HG03159 (cell line): ENCODE results near the gene DOK1.

ENCODE experiments used
- ATAC-seq: cut with Tn5 transposase; IDR thresholded peaks from one replicate; pipeline ENCODE4 v1.9.1; 2021; ENCODE audit warnings: mild to moderate bottlenecking, moderate library complexity; ENCODE audit not compliant: unreplicated experiment

DOK1 gene

DNA sequence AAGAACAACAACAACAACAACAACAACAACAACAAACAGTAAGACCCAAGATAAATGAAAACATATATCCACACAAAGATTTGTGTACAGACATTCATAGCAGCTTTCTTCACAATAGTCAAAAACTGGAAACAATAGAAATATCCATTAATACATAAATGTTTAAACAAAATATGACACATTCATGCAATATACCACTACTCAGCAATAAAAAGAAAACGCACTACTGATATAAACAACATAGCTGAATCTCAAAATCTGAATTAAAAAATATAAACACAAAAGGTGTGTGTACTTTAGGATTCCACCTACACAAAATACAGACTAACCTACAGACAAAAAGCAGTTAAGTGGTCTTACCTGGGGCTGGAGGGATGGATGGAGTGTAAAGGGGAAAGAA lies 42.1 kb downstream of the DOK1 start:
- no peak for ATAC-seq

DNA sequence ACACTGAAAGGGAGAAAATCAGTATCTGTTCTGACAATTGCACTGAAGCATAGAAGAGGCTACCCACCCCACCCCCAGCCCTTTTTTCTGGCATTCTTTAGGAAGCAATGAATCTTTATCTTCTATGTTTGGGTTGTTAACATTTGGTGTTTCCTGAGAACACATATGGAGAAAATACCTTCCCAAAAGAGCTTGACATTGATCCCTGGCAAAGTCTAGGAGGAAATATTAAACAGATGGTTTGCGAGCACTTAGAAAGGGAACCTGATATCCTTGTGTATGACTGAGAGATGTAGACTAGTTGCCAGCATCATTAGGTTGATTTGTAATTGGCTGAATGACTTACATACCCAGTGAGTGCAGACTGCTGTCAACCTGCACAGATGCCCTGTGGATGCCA lies 42.9 kb downstream of the DOK1 start:
- no peak for ATAC-seq

DNA sequence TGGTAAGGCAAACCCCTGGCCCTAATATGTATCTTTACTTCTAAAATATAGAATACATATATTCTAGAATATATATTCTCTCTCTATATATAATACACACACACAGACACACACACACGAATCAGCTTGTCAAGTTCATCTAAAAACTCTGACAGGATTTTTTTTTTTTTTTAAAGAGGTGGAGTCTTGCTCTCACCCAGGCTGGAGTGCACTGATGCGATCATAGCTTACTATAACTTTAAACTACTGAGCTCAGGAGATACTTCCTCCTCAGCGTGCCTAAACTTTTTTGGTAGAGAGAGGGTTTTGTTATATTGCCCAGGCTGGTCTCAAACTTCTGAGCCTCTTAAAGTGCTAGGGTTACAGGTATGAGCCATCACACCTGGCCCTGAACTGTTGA lies 45.2 kb downstream of the DOK1 start:
- ATAC-seq, result no peak

DNA sequence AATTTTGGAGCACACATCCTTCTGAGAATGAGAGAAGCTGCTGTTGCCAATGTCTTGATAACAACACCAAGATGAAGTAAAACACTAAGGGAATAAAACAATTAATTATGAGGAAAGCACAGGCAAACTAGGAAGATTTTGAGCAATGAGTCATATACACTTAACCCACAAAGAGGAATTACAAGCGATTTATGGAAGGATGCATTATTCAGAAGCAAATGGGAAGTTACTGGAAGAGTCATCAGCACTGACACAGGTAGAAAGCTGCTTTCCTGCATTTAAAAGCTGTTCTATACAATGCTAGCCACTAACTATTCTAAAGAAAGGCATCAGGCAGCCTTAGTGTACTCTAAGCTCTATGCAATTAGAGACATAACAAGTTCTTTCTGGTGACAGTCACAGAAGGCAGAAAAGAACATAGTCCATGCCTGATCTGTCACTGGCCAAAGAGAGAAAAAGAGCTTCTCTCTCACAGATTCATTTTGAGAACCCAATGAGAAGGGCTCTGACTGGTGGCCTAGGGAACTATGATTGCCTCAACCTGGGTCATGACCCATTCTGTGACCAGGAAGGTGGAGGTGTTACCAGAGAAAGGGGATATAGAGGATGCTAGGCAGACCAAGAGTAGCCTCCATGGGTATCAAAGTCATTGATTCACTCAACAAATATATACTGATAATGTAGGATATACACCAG lies 48.2 kb downstream of the DOK1 start:
- ATAC-seq, result no peak

DNA sequence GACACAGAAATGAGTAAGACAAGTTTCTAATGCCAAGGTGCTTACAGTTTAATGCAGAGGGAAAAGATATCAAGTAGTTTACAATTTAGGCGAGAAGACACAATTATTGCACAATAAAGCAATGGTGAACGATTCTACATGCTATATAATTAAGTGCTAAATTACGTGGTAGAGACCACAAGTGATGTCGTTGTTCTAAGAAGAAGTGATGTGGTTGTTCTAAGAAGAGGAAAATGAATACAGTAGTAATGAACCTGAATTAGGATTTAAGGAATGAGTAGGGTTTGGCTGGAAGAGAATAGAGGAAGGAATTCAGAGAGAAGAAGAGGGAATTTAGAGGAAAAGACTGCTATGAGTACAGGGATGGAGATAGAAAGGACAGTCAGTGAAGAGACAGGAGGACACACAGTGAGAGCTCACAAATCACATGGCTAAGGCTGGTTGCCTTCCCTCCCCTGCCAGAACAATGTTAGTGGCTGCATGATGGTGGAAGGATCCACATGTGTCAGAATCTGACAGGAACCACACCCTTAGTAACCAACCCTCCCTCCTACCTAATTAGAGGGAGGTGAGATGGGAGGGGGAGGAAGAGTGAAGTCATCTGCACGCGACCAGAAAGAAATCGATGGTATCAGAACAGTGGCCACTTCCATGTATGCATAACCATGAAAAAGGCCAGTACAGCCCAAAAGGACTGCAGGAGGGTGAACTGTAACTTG lies 48.9 kb downstream of the DOK1 start:
- ATAC-seq, result no peak

DNA sequence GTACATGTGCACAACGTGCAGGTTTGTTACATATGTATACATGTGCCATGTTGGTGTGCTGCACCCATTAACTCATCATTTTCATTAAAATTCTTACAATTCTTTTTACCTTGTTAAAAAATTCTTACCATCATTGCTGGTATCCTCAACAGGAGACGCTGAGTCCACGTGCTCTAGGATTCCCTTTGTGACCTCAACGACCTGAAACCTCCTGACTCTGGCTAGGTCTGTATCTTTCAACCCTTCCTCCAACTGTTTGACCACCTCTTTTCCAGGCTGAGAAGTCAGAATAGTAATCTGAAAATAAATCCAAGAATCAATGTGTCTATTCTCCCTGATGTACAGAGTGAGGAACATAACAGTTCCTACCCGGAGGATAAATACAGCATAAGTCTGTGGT lies 52.4 kb downstream of the DOK1 start:
- no peak for ATAC-seq
